NOMO-1 treated with dmso at 0.1 percent for 144 hours (cell line): ENCODE measurements around the gene USP21.

ENCODE experiments used
- DNase-seq: peaks from one replicate; lab custom pipeline; 2025; ENCODE audit not compliant: unreplicated experiment; lab: John Stamatoyannopoulos, UW

Gene USP21

GRCh38 chr1:161215076-161215475, 55.8 kb downstream of the USP21 start, which contains the start of gene FCER1G:
TSS of gene FCER1G (plus strand) at chr1:161215295. CDS start at chr1:161215322, 27 bp downstream.
- DNase-seq = peak; percentile 65
